GM21528 (cell line): ENCODE measurements around the gene HTRA2.
A peak's percentile ranks its signal among the peaks of the same experiment; 100 is the strongest.
"Not testable (repeated sequence)": the region's sequence is repeated elsewhere in the genome, so short reads cannot be mapped to it uniquely, and the experiment has no call there.

Experiments used
- ATAC-seq: cut with Tn5 transposase; IDR thresholded peaks from one replicate; pipeline ENCODE4 v1.9.1; 2021; ENCODE audit warnings: mild to moderate bottlenecking, moderate library complexity; ENCODE audit not compliant: unreplicated experiment, low FRiP score

The HTRA2 gene

GRCh38 chr2:74556831-74557370 is 27.2 kb downstream of the HTRA2 start:
- ATAC-seq = no peak

- no peak for ATAC-seq
Observed at GRCh38 chr2:74558284-74559230, 28.8 kb downstream of the HTRA2 start.

- ATAC-seq = no peak
Observed at GRCh38 chr2:74559912-74560311, 30.2 kb downstream of the HTRA2 start.

- no peak for ATAC-seq
Observed at GRCh38 chr2:74560591-74560990, 30.9 kb downstream of the HTRA2 start.

- not testable (repeated sequence) for ATAC-seq
Observed at GRCh38 chr2:74561022-74561421, 31.3 kb downstream of the HTRA2 start.

- no peak for ATAC-seq
Observed at GRCh38 chr2:74562126-74562775, 32.5 kb downstream of the HTRA2 start.

- ATAC-seq = no peak
Observed at GRCh38 chr2:74564222-74564621, 34.5 kb downstream of the HTRA2 start.

- no peak for ATAC-seq
Observed at GRCh38 chr2:74566076-74566753, 36.5 kb downstream of the HTRA2 start.

- no peak for ATAC-seq
Observed at GRCh38 chr2:74566754-74567085, 37.0 kb downstream of the HTRA2 start.

GRCh38 chr2:74567881-74568280 is 38.1 kb downstream of the HTRA2 start:
- ATAC-seq = no peak

- ATAC-seq = no peak
Observed at GRCh38 chr2:74569686-74570085, 40.0 kb downstream of the HTRA2 start.

- ATAC-seq = peak; percentile 60
Observed at GRCh38 chr2:74571058-74571457, 41.3 kb downstream of the HTRA2 start.

- no peak for ATAC-seq
Observed at GRCh38 chr2:74572178-74572925, 42.6 kb downstream of the HTRA2 start.

- peak; percentile 35 for ATAC-seq
Observed at GRCh38 chr2:74573747-74574562, 44.2 kb downstream of the HTRA2 start.

GRCh38 chr2:74575320-74575719 is 45.6 kb downstream of the HTRA2 start:
- ATAC-seq = no peak

GRCh38 chr2:74576211-74576862 is 46.6 kb downstream of the HTRA2 start:
- ATAC-seq = no peak

- ATAC-seq = no peak
Observed at GRCh38 chr2:74576863-74577229, 47.1 kb downstream of the HTRA2 start.

GRCh38 chr2:74577448-74577847 is 47.7 kb downstream of the HTRA2 start:
- no peak for ATAC-seq

- ATAC-seq = no peak
Observed at GRCh38 chr2:74578408-74578807, 48.7 kb downstream of the HTRA2 start.
